H9 (cell line): ENCODE data around the gene SPOCD1. TPM values are rescaled to one million over a fixed set of nuclear protein-coding genes. Genes with fewer than 3 reads are reported as not detected.

ENCODE experiments used
- DNase-seq: peaks from one replicate; pipeline ENCODE4 v3.0.0-alpha.2; 2017
- H2AFZ ChIP-seq: one replicate; pipeline ENCODE4 v1.6.1; 2013; ENCODE audit warnings: mild to moderate bottlenecking, low read length, control low read depth, moderate library complexity
- H2AK5ac ChIP-seq: 2 replicates; pipeline ENCODE4 v1.6.1; 2013; ENCODE audit warnings: low read length, control low read depth, mixed read lengths; ENCODE audit not compliant: insufficient read length
- H2BK120ac ChIP-seq: one replicate; pipeline ENCODE4 v1.6.1; 2013; ENCODE audit warnings: low read depth, mild to moderate bottlenecking, low read length, control low read depth, inconsistent platforms; ENCODE audit not compliant: poor library complexity, severe bottlenecking
- H2BK12ac ChIP-seq: 2 replicates; pipeline ENCODE4 v1.6.1; 2013; ENCODE audit warnings: low read length, control low read depth, mixed read lengths, low read depth; ENCODE audit not compliant: insufficient read length
- H2BK15ac ChIP-seq: 2 replicates; pipeline ENCODE4 v1.6.1; 2013; ENCODE audit warnings: low read depth, low read length, control low read depth
- H2BK20ac ChIP-seq: one replicate; pipeline ENCODE4 v1.6.1; 2013; ENCODE audit warnings: low read depth, mild to moderate bottlenecking, low read length, control low read depth, inconsistent platforms; ENCODE audit not compliant: poor library complexity, severe bottlenecking
- H2BK5ac ChIP-seq: 2 replicates; pipeline ENCODE4 v1.6.1; 2013; ENCODE audit warnings: low read length, control low read depth, mixed read lengths; ENCODE audit not compliant: insufficient read length
- H3K14ac ChIP-seq: 2 replicates; pipeline ENCODE4 v1.6.1; 2013; ENCODE audit warnings: low read length, control low read depth; ENCODE audit not compliant: insufficient read depth
- H3K18ac ChIP-seq: 2 replicates; pipeline ENCODE4 v1.6.1; 2013; ENCODE audit warnings: low read depth, mild to moderate bottlenecking, mixed read lengths, low read length, control low read depth; ENCODE audit not compliant: insufficient read length
- H3K23ac ChIP-seq: 2 replicates; pipeline ENCODE4 v1.6.1; 2013; ENCODE audit warnings: low read length, control low read depth, mixed read lengths, low read depth; ENCODE audit not compliant: insufficient read length
- H3K23me2 ChIP-seq: 2 replicates; pipeline ENCODE4 v1.6.1; 2013; ENCODE audit warnings: low read depth, mild to moderate bottlenecking, mixed read lengths, low read length, control low read depth; ENCODE audit not compliant: insufficient read length, poor library complexity, severe bottlenecking
- H3K27ac ChIP-seq: 2 replicates; pipeline ENCODE4 v1.5.1; 2013; ENCODE audit warnings: low read length, control low read depth, mixed read lengths, low read depth; ENCODE audit not compliant: insufficient read length
- H3K27me3 ChIP-seq: 2 replicates; pipeline ENCODE4 v1.6.1; 2013; ENCODE audit warnings: low read length, control low read depth, inconsistent platforms; ENCODE audit not compliant: insufficient read depth
- H3K4ac ChIP-seq: 2 replicates; pipeline ENCODE4 v1.6.1; 2013; ENCODE audit warnings: low read depth, mild to moderate bottlenecking, control low read depth, inconsistent platforms, low read length, moderate library complexity
- H3K4me1 ChIP-seq: 2 replicates; pipeline ENCODE4 v1.6.1; 2013; ENCODE audit warnings: low read length, control low read depth, inconsistent platforms; ENCODE audit not compliant: insufficient read depth
- H3K4me2 ChIP-seq: 2 replicates; pipeline ENCODE4 v1.6.1; 2013; ENCODE audit warnings: low read length, control low read depth, mixed read lengths; ENCODE audit not compliant: insufficient read length, insufficient read depth
- H3K56ac ChIP-seq: 2 replicates; pipeline ENCODE4 v1.6.1; 2013; ENCODE audit warnings: low read depth, mild to moderate bottlenecking, mixed read lengths, low read length, control low read depth; ENCODE audit not compliant: insufficient read length
- H3K79me1 ChIP-seq: 2 replicates; pipeline ENCODE4 v1.6.1; 2013; ENCODE audit warnings: low read depth, mild to moderate bottlenecking, moderate library complexity, low read length, control low read depth, inconsistent platforms; ENCODE audit not compliant: insufficient read depth, poor library complexity, severe bottlenecking
- H3K79me2 ChIP-seq: 2 replicates; pipeline ENCODE4 v1.6.1; 2013; ENCODE audit warnings: low read length, control low read depth, inconsistent platforms; ENCODE audit not compliant: insufficient read depth
- H3K9ac ChIP-seq: 2 replicates; pipeline ENCODE4 v1.6.1; 2013; ENCODE audit warnings: low read length, control low read depth, mixed read lengths; ENCODE audit not compliant: insufficient read length; ENCODE audit errors: extremely low read depth
- H3K9me3 ChIP-seq: one replicate; pipeline ENCODE4 v1.6.1; 2013; ENCODE audit warnings: low read depth, low read length, inconsistent platforms; ENCODE audit not compliant: control insufficient read depth
- H3T11ph ChIP-seq: one replicate; pipeline ENCODE4 v1.6.1; 2013; ENCODE audit warnings: mild to moderate bottlenecking, low read length, control low read depth, inconsistent platforms
- H4K20me1 ChIP-seq: one replicate; pipeline ENCODE4 v1.6.1; 2013; ENCODE audit not compliant: control insufficient read depth, insufficient read length, insufficient read depth
- H4K5ac ChIP-seq: 2 replicates; pipeline ENCODE4 v1.6.1; 2013; ENCODE audit warnings: low read depth, mild to moderate bottlenecking, mixed read lengths, low read length, control low read depth; ENCODE audit not compliant: insufficient read length
- H4K8ac ChIP-seq: replicated peaks from 2 replicates; pipeline ENCODE4 v1.6.1; 2013; ENCODE audit warnings: low read length, control low read depth, mixed read lengths, low read depth; ENCODE audit not compliant: insufficient read length
- H4K91ac ChIP-seq: 2 replicates; pipeline ENCODE4 v1.6.1; 2013; ENCODE audit warnings: low read depth, mild to moderate bottlenecking, moderate library complexity, mixed read lengths, low read length, control low read depth; ENCODE audit not compliant: insufficient read length
- H3K27ac Mint-ChIP-seq, 3 experiments: 2 replicates in 2 of 3; 3 replicates in 1 of 3; pipeline ENCODE4 v1.8.0; 2020 to 2021; ENCODE audit warnings: mixed read lengths in 3 of 3, mild to moderate bottlenecking in 1 of 3, moderate library complexity in 1 of 3
- H3K27me3 Mint-ChIP-seq: 2 replicates; pipeline ENCODE4 v1.8.0; 2021; ENCODE audit warnings: low read depth, mild to moderate bottlenecking, moderate library complexity, mixed read lengths
- H3K36me3 Mint-ChIP-seq, 3 experiments: 2 replicates in 2 of 3; 3 replicates in 1 of 3; pipeline ENCODE4 v1.8.0; 2020 to 2021; ENCODE audit warnings: low read depth in 3 of 3, mixed read lengths in 3 of 3; ENCODE audit not compliant: insufficient read depth in 1 of 3
- H3K4me1 Mint-ChIP-seq, 2 experiments: 2 replicates each; pipeline ENCODE4 v1.8.0; 2020; ENCODE audit warnings: mixed read lengths in 2 of 2
- H3K4me3 Mint-ChIP-seq, 2 experiments: 2 replicates in 1 of 2; 3 replicates in 1 of 2; pipeline ENCODE4 v1.8.0; 2020 to 2021; ENCODE audit warnings: mild to moderate bottlenecking in 2 of 2, mixed read lengths in 2 of 2, moderate library complexity in 1 of 2
- H3K9me3 Mint-ChIP-seq, 2 experiments: 2 replicates in 1 of 2; 3 replicates in 1 of 2; pipeline ENCODE4 v1.8.0; 2020; ENCODE audit warnings: mild to moderate bottlenecking in 2 of 2, mixed read lengths in 2 of 2, moderate library complexity in 1 of 2
- WGBS: extraction: QIAGEN DNeasy Blood & Tissue Kit; methylation state at CpG from one replicate; pipeline ENCODE4 v1.1.7; 2013; ENCODE audit warnings: missing lambda C conversion rate, low lambda C conversion rate, mixed read lengths; ENCODE audit not compliant: insufficient read length; ENCODE audit errors: extremely low coverage; 5-methylcytosine and 5-hydroxymethylcytosine counted together
- total RNA-seq: library from RNA; stranded (reverse); gene quantifications from 2 replicates; pipeline ENCODE4 v1.2.1, GENCODE V29; 2021
- TF ChIP-seq, protein P1 (sequence below): fragments of 200-600 bp; sonication (generic); conservative IDR thresholded peaks from 3 replicates; pipeline ENCODE4 v1.8.0; 2021; ENCODE audit warnings: antibody characterized with exemption, mild to moderate bottlenecking

SPOCD1 gene
- total RNA-seq, 1 experiment from 2014 or later, result 1.5 TPM

DNA sequence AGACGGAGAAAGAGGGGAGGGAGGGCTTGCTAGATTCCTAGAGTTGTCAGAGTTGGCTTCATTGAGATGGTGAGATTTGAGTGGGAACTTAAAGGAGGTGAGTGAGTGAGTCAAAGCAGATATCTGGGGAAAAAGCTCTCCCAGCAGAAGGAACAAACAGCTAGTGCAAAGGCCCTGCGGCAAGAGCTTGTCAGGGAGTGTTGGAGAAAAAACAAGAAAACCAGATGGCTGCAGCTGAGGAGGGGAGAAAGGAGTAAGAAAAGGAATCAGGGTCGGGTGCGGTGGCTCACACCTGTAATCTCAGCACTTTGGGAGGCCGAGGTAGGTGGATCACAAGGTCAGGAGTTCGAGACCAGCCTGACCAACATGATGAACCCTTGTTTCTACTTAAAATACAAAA, 40.3 kb upstream of the SPOCD1 start:
- no peak for DNase-seq
- Mint-ChIP-seq H3K9me3 (no peaks in the 10 kb centered on the region), H3K27ac (no peak overlapping the region), H3K4me1 (no peaks in the 10 kb centered on the region), H3K4me3 (no peak overlapping the region), H3K36me3 (no peaks in the 10 kb centered on the region), H3K27me3 (no peaks in the 10 kb centered on the region; the same call in 1 of the 2 replicates)
- no peaks in the 10 kb centered on the region for H4K20me1 ChIP-seq
- H3K14ac ChIP-seq, result no peak overlapping the region
- H3K27me3 ChIP-seq, result no peaks in the 10 kb centered on the region
- no peaks in the 10 kb centered on the region for H3K23me2 ChIP-seq
- WGBS, result no CpG with 5 or more reads among the region's 6 CpGs
- H3K56ac ChIP-seq, result no peak overlapping the region
- no peak overlapping the region for H2AK5ac ChIP-seq
- H3K9me3 ChIP-seq, result no peaks in the 10 kb centered on the region
- no peak overlapping the region for H4K91ac ChIP-seq
- H3K9ac ChIP-seq, result no peak overlapping the region
- H3K18ac ChIP-seq, result no peak overlapping the region
- H2BK20ac ChIP-seq, result no peak overlapping the region
- H2BK12ac ChIP-seq, result no peak overlapping the region
- no peaks in the 10 kb centered on the region for H3K79me1 ChIP-seq
- no peak overlapping the region for H2AFZ ChIP-seq
- H2BK5ac ChIP-seq, result no peak overlapping the region
- H3K79me2 ChIP-seq, result no peaks in the 10 kb centered on the region
- no peak overlapping the region for H3T11ph ChIP-seq
- TF ChIP-seq, protein P1, sequence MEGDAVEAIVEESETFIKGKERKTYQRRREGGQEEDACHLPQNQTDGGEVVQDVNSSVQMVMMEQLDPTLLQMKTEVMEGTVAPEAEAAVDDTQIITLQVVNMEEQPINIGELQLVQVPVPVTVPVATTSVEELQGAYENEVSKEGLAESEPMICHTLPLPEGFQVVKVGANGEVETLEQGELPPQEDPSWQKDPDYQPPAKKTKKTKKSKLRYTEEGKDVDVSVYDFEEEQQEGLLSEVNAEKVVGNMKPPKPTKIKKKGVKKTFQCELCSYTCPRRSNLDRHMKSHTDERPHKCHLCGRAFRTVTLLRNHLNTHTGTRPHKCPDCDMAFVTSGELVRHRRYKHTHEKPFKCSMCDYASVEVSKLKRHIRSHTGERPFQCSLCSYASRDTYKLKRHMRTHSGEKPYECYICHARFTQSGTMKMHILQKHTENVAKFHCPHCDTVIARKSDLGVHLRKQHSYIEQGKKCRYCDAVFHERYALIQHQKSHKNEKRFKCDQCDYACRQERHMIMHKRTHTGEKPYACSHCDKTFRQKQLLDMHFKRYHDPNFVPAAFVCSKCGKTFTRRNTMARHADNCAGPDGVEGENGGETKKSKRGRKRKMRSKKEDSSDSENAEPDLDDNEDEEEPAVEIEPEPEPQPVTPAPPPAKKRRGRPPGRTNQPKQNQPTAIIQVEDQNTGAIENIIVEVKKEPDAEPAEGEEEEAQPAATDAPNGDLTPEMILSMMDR, result no peak
- H4K5ac ChIP-seq, result no peak overlapping the region
- no peak overlapping the region for H2BK120ac ChIP-seq
- H3K27ac ChIP-seq, result no peak overlapping the region
- no peaks in the 10 kb centered on the region for H3K4me1 ChIP-seq
- no peak overlapping the region for H2BK15ac ChIP-seq
- H3K23ac ChIP-seq, result no peak overlapping the region
- H4K8ac ChIP-seq, result no peak overlapping the region
- no peak overlapping the region for H3K4ac ChIP-seq
- H3K4me2 ChIP-seq, result no peak overlapping the region
